GM23338 (cell line): ENCODE data around the gene GNGT1.

Experiments
- CREB1 ChIP-seq: fragments of 250-450 bp; sonication (Bioruptor Pico); IDR thresholded peaks from 2 replicates; pipeline ENCODE4 v1.5.0; 2020; ENCODE audit warnings: low read depth, mild to moderate bottlenecking, moderate library complexity
- CTCF ChIP-seq, 2 experiments: fragments of 200-600 bp in 1 of 2; sonication (generic) in 1 of 2; conservative IDR thresholded peaks; 2 replicates each; pipeline versions ENCODE4 v1.5.1 to v1.6.1; 2016 to 2017; ENCODE audit warnings: antibody characterized with exemption in 2 of 2, low read depth in 2 of 2, mild to moderate bottlenecking in 2 of 2, moderate library complexity in 1 of 2
- EZH2 ChIP-seq: fragments of 200-600 bp; sonication (generic); IDR thresholded peaks from one replicate; pipeline ENCODE4 v1.8.0; 2017; ENCODE audit warnings: antibody characterized with exemption, mild to moderate bottlenecking, low read depth; ENCODE audit not compliant: unreplicated experiment
- EZH2phosphoT487 ChIP-seq: fragments of 200-600 bp; sonication (generic); IDR thresholded peaks from one replicate; pipeline ENCODE4 v1.8.1; 2018; ENCODE audit warnings: antibody characterized with exemption; ENCODE audit not compliant: unreplicated experiment
- JUNB ChIP-seq: IDR thresholded peaks from one replicate; pipeline ENCODE4 v1.6.1; 2016; ENCODE audit warnings: antibody characterized with exemption; ENCODE audit not compliant: unreplicated experiment
- NANOG ChIP-seq: IDR thresholded peaks from 2 replicates; pipeline ENCODE4 v1.6.1; 2016; ENCODE audit warnings: antibody characterized with exemption, borderline replicate concordance
- POLR2AphosphoS5 ChIP-seq: IDR thresholded peaks from 2 replicates; pipeline ENCODE4 v1.6.1; 2016; ENCODE audit warnings: antibody characterized with exemption, low read depth
- STAT1 ChIP-seq: IDR thresholded peaks from one replicate; pipeline ENCODE4 v1.6.1; 2016; ENCODE audit warnings: antibody characterized with exemption; ENCODE audit not compliant: unreplicated experiment
- ZNF114 ChIP-seq: fragments of 250-450 bp; sonication (Bioruptor Pico); IDR thresholded peaks from 2 replicates; pipeline ENCODE4 v1.5.0; 2020; ENCODE audit warnings: mild to moderate bottlenecking, moderate library complexity
- ZNF331 ChIP-seq: fragments of 250-450 bp; sonication (Bioruptor Pico); IDR thresholded peaks from 2 replicates; pipeline ENCODE4 v1.5.0; 2020; ENCODE audit warnings: low read depth, mild to moderate bottlenecking, moderate library complexity
- TF ChIP-seq, protein P1 (sequence below): IDR thresholded peaks from 2 replicates; pipeline ENCODE4 v1.6.1; 2016; ENCODE audit warnings: antibody characterized with exemption
- TF ChIP-seq, protein P2 (sequence below): IDR thresholded peaks from one replicate; pipeline ENCODE4 v1.6.1; 2018; ENCODE audit warnings: antibody characterized with exemption; ENCODE audit not compliant: unreplicated experiment
- TF ChIP-seq, protein P3 (sequence below): fragments of 250-450 bp; sonication (Bioruptor Pico); IDR thresholded peaks from 2 replicates; pipeline ENCODE4 v1.5.0; 2020; ENCODE audit warnings: mild to moderate bottlenecking, moderate library complexity

- no peak for TF ChIP-seq CTCF (conservative IDR thresholded peaks at IDR 0.05; ENCODE audit: low read depth in 2 of 2)
- no peak for TF ChIP-seq EZH2phosphoT487
- TF ChIP-seq EZH2 = no peak
- TF ChIP-seq POLR2AphosphoS5 = no peak
- no peak for TF ChIP-seq CREB1 (CRISPR knock-in tag)
- TF ChIP-seq ZNF331 (CRISPR knock-in tag) = no peak
- TF ChIP-seq, protein P1, sequence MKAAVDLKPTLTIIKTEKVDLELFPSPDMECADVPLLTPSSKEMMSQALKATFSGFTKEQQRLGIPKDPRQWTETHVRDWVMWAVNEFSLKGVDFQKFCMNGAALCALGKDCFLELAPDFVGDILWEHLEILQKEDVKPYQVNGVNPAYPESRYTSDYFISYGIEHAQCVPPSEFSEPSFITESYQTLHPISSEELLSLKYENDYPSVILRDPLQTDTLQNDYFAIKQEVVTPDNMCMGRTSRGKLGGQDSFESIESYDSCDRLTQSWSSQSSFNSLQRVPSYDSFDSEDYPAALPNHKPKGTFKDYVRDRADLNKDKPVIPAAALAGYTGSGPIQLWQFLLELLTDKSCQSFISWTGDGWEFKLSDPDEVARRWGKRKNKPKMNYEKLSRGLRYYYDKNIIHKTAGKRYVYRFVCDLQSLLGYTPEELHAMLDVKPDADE = no peak
- TF ChIP-seq, protein P2, sequence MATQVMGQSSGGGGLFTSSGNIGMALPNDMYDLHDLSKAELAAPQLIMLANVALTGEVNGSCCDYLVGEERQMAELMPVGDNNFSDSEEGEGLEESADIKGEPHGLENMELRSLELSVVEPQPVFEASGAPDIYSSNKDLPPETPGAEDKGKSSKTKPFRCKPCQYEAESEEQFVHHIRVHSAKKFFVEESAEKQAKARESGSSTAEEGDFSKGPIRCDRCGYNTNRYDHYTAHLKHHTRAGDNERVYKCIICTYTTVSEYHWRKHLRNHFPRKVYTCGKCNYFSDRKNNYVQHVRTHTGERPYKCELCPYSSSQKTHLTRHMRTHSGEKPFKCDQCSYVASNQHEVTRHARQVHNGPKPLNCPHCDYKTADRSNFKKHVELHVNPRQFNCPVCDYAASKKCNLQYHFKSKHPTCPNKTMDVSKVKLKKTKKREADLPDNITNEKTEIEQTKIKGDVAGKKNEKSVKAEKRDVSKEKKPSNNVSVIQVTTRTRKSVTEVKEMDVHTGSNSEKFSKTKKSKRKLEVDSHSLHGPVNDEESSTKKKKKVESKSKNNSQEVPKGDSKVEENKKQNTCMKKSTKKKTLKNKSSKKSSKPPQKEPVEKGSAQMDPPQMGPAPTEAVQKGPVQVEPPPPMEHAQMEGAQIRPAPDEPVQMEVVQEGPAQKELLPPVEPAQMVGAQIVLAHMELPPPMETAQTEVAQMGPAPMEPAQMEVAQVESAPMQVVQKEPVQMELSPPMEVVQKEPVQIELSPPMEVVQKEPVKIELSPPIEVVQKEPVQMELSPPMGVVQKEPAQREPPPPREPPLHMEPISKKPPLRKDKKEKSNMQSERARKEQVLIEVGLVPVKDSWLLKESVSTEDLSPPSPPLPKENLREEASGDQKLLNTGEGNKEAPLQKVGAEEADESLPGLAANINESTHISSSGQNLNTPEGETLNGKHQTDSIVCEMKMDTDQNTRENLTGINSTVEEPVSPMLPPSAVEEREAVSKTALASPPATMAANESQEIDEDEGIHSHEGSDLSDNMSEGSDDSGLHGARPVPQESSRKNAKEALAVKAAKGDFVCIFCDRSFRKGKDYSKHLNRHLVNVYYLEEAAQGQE = no peak
- no peak for TF ChIP-seq NANOG
- TF ChIP-seq JUNB = no peak
- TF ChIP-seq, protein P3, sequence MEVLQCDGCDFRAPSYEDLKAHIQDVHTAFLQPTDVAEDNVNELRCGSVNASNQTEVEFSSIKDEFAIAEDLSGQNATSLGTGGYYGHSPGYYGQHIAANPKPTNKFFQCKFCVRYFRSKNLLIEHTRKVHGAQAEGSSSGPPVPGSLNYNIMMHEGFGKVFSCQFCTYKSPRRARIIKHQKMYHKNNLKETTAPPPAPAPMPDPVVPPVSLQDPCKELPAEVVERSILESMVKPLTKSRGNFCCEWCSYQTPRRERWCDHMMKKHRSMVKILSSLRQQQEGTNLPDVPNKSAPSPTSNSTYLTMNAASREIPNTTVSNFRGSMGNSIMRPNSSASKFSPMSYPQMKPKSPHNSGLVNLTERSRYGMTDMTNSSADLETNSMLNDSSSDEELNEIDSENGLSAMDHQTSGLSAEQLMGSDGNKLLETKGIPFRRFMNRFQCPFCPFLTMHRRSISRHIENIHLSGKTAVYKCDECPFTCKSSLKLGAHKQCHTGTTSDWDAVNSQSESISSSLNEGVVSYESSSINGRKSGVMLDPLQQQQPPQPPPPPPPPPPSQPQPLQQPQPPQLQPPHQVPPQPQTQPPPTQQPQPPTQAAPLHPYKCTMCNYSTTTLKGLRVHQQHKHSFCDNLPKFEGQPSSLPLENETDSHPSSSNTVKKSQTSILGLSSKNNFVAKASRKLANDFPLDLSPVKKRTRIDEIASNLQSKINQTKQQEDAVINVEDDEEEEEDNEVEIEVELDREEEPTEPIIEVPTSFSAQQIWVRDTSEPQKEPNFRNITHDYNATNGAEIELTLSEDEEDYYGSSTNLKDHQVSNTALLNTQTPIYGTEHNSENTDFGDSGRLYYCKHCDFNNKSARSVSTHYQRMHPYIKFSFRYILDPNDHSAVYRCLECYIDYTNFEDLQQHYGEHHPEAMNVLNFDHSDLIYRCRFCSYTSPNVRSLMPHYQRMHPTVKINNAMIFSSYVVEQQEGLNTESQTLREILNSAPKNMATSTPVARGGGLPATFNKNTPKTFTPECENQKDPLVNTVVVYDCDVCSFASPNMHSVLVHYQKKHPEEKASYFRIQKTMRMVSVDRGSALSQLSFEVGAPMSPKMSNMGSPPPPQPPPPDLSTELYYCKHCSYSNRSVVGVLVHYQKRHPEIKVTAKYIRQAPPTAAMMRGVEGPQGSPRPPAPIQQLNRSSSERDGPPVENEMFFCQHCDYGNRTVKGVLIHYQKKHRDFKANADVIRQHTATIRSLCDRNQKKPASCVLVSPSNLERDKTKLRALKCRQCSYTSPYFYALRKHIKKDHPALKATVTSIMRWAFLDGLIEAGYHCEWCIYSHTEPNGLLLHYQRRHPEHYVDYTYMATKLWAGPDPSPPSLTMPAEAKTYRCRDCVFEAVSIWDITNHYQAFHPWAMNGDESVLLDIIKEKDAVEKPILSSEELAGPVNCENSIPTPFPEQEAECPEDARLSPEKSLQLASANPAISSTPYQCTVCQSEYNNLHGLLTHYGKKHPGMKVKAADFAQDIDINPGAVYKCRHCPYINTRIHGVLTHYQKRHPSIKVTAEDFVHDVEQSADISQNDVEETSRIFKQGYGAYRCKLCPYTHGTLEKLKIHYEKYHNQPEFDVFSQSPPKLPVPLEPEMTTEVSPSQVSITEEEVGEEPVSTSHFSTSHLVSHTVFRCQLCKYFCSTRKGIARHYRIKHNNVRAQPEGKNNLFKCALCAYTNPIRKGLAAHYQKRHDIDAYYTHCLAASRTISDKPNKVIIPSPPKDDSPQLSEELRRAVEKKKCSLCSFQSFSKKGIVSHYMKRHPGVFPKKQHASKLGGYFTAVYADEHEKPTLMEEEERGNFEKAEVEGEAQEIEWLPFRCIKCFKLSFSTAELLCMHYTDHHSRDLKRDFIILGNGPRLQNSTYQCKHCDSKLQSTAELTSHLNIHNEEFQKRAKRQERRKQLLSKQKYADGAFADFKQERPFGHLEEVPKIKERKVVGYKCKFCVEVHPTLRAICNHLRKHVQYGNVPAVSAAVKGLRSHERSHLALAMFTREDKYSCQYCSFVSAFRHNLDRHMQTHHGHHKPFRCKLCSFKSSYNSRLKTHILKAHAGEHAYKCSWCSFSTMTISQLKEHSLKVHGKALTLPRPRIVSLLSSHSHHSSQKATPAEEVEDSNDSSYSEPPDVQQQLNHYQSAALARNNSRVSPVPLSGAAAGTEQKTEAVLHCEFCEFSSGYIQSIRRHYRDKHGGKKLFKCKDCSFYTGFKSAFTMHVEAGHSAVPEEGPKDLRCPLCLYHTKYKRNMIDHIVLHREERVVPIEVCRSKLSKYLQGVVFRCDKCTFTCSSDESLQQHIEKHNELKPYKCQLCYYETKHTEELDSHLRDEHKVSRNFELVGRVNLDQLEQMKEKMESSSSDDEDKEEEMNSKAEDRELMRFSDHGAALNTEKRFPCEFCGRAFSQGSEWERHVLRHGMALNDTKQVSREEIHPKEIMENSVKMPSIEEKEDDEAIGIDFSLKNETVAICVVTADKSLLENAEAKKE (CRISPR knock-in tag) = no peak
- TF ChIP-seq ZNF114 = no peak
- no peak for TF ChIP-seq STAT1
Measured at GRCh38 chr7:93927585-93927984, 21.2 kb downstream of the GNGT1 start.
